HG03575 (cell line): Measurements from ENCODE around the gene BTN2A1.
"Not testable (repeated sequence)": the region's sequence is repeated elsewhere in the genome, so short reads cannot be mapped to it uniquely, and the experiment has no call there.

Source experiments
- ATAC-seq: cut with Tn5 transposase; IDR thresholded peaks from one replicate; pipeline ENCODE4 v1.9.1; 2021; ENCODE audit not compliant: unreplicated experiment, insufficient number of reproducible peaks, low FRiP score; ENCODE audit errors: extremely low read depth

The BTN2A1 gene

DNA sequence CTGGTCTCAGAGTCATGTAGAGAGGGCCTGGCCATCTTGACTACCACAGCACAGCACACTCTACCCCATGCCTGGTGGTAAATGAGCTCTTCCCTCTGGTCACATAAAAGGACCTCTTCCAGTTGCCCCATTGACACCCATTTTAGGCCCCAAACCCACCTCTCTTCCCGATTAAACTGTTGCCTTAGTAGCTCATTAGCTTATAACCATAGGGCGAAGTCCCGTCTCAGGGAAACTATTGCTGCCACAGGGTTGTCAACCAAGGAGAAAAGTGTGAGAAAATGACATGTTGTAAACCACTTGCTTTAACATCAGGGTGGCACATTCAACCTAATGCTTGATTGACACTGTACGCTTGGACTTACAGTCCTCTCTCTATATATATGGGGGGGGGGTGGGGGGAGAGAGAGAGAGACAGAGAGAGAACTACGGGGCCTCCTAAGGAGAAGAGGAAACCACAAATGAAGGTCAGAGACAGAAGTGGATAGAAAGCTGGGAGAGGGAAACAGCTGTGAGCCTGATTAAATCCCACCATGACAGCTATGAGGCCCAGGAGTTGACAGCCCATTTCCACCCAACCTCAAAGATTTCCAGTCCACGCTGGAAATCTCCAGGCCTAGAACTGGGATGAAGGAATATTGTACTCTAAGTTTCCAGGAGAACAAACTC, 27.5 kb downstream of the BTN2A1 start:
- no peak for ATAC-seq

DNA sequence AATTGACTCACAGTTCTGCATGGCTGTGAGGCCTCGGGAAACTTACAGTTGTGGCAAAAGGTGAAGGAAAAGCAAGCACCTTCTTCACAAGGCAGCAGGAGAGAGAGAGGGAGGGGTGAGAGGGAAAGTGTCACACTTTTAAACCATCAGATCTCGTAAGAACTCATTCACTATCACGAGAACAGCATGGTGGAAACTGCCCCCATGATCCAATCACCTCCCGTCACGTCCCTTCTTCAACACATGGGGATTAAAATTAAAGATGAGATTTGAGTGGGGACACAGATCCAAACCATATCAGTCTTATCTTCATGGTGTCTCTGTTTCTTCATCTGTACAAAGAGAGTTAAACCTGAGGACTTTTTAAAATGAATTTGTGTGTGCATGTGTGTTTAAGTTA, 28.6 kb downstream of the BTN2A1 start:
- no peak for ATAC-seq

DNA sequence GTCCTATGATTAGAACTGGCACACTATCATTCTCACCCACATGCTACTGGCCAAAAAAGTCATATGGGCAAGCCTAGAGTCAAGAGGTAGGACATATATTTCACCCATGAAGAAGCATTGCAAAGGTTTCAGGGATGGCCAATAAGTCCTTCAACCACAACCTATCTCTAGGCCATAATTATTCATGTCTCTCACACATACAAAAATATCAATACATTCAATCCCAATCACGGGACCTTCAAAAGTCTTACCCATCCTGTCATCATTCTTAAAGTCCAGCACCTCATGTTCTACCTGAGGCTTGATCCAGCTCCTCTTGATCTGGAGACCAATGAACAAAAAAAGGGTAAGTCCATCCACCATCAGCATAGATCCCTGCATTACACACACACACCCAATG, 29.7 kb downstream of the BTN2A1 start:
- ATAC-seq: no peak

DNA sequence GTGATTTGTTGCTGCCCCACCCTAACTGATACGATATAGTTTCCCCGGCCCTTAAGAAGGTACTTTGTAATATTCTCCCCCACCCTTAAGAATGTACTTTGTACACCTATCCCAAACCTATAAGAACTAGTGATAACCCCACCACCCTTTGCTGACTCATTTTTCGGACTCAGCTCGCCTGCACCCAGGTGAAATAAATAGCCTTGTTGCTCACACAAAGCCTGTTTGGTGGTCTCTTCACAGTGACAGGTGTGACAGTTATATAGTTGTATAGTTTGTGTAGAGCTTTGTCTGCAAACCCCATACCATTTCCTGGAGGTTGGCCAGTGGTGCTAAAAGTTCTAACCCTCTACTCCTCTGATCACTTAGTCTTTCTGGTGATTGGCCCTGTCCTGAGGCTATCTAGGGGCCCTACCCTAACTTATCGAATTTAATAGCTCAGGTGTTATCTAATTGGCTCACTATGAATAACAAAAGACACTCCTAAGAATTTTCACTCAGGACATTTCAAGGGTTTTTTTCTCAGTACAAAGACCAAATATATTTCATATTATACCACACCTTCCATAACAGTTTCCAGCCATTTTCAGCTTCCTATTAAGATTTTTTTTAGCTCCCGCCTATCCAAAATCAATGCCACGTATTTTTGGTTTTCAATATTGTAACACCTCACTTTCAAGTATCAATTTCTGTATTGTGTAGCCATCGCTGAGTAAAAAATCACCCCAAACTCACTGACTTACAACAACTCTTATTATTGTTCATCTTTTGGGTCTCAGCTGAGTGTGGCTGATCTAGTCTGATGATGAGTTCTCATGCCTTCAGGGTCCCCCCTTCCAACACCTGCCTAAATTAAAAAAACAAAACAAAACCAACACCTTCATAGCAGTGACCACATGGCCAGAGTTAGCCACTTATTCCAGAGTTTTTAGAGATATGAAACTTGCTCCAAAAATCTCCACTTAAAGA, 32.5 kb downstream of the BTN2A1 start:
- no peak for ATAC-seq

DNA sequence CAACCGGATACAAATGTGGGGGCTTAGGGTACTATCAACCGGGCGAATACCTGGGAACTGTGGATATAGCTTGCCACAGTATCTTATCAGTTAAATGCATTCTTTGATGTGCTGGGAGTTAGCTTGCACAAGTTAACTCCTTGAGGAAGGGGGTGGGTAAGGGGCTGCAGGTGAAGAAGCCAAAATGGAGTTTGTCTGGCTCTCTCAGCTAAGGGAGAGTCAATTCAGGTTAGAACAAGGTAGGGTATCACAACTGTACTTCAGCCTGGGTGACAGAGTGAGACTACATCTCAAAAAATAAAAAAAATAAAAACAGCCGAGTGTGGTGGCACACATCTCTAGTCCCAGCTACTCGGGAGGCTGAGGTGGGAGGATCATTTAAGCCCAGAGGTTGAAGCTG, 33.8 kb downstream of the BTN2A1 start:
- ATAC-seq: no peak

DNA sequence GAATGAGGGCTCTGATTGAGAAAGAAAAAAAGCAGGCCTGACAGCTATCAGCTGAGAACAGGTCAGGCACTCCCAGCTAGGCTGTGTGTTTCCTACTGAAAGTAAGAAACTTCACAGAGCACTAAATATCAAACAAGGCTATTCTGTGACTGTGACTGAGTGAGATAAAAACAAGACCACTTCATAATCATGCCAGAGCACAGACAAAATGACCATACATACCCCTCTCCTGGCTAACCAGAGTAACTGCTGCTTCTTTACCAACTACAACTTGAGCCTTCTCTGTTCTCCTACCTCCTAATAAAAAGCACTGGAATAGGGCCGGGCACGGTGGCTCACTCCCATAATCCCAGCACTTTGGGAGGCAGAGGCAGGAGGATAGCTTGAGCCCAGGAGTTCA, 35.5 kb downstream of the BTN2A1 start:
- no peak for ATAC-seq

- no peak for ATAC-seq
Observed at GRCh38 chr6:26494117-26494516, 36.4 kb downstream of the BTN2A1 start.

DNA sequence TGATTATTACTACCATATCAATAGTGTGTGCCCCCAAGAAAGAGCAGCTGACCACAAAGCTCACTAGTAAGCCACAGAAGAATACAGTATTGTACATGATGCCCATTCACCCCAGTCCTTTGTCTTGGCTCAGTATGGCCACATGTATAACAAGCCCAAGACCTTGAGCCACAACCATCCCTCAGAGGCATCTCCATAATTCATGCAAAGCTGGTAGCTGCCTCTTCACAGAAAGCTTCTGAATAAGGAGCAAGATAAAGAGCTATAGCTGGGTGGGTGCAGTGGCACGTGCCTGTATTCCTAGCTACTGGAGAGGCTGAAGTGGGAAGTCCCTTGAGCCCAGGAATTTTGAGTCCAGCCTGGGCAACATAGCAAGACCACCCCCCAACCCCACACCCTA, 37.5 kb downstream of the BTN2A1 start:
- no peak for ATAC-seq

- no peak for ATAC-seq
Observed at GRCh38 chr6:26497610-26498009, 39.9 kb downstream of the BTN2A1 start.

- no peak for ATAC-seq
Observed at GRCh38 chr6:26500102-26500501, 42.3 kb downstream of the BTN2A1 start, which contains the start of gene BTN1A1. BTN1A1 (plus strand) TSS chr6:26500303; CDS start chr6:26501287, 984 bp downstream.

- no peak for ATAC-seq
Observed at GRCh38 chr6:26501482-26501986, 43.8 kb downstream of the BTN2A1 start.

GRCh38 chr6:26502165-26502564, 44.4 kb downstream of the BTN2A1 start:
- no peak for ATAC-seq

DNA sequence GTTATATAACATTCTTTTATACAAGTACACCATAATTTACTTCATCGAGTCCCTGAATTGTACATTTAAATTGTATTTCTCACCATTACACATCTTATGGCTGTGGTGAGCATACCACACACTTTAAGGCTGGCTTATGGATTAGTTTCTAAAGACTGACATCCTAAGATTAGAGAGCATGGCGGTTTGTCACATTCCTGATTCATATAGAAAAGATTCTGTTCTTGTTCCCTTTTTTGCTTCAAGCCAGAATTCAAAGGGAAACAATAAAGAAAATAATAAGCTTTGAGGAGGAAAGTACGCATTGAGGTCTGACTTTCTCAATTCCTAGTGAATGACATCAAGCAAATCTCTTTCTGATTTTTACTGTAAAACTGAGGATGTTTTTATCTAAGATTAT, 44.9 kb downstream of the BTN2A1 start:
- ATAC-seq: no peak

GRCh38 chr6:26507658-26508057, 49.9 kb downstream of the BTN2A1 start:
- no peak for ATAC-seq

- ATAC-seq: not testable (repeated sequence)
Observed at GRCh38 chr6:26511033-26511432, 53.3 kb downstream of the BTN2A1 start.

GRCh38 chr6:26514984-26515383, 57.2 kb downstream of the BTN2A1 start:
- no peak for ATAC-seq

- no peak for ATAC-seq
Observed at GRCh38 chr6:26516481-26517427, 59.0 kb downstream of the BTN2A1 start.
